ENCODE data around the gene BCAP31.

- TF ChIP-seq CTCF (IDR thresholded peaks at IDR 0.05) (no peak), POLR2A (IDR thresholded peaks at IDR 0.05) (no peak)
Observed at GRCh38 chrX:153674219-153674851, 49.9 kb downstream of the BCAP31 start.
